Measurements from ENCODE around the gene HUWE1. TPM values are rescaled to one million over a fixed set of nuclear protein-coding genes. Genes with fewer than 3 reads are reported as not detected.

HUWE1 gene
- total and polyA plus RNA-seq, 2 of the 13 experiments (the other 11 are each of a cell fraction or from before 2014, with no cell fraction given) = 63.2 to 68.1 TPM

- TF ChIP-seq ZNF275 (CRISPR knock-in tag; IDR thresholded peaks at IDR 0.05; ENCODE audit: borderline replicate concordance) (peak; percentile 42; the same call in 1 of the 2 replicates), XBP1 (CRISPR knock-in tag; IDR thresholded peaks at IDR 0.05) (no peak), NR0B2 (CRISPR knock-in tag; IDR thresholded peaks at IDR 0.05) (no peak), MXD4 (CRISPR knock-in tag; IDR thresholded peaks at IDR 0.05) (no peak), NFKB2 (CRISPR knock-in tag; IDR thresholded peaks at IDR 0.05; ENCODE audit: borderline replicate concordance) (no peak), ZNF614 (CRISPR knock-in tag; IDR thresholded peaks at IDR 0.05; ENCODE audit: borderline replicate concordance) (no peak), EZH2 (conservative IDR thresholded peaks at IDR 0.05; ENCODE audit: low read depth, low read length) (no peak), PCBP1 (IDR thresholded peaks at IDR 0.05; ENCODE audit: borderline replicate concordance, low read depth, low read length) (no peak), TAF1 (CRISPR knock-in tag; IDR thresholded peaks at IDR 0.05) (peak; percentile 65; the same call in 1 of the 2 replicates), JUND (CRISPR knock-in tag; IDR thresholded peaks at IDR 0.05) (no peak), ZNF230 (CRISPR knock-in tag; IDR thresholded peaks at IDR 0.05) (no peak), ZNF296 (CRISPR knock-in tag; conservative IDR thresholded peaks at IDR 0.05) (no peak), ZNF800 (CRISPR knock-in tag; IDR thresholded peaks at IDR 0.05) (no peak), ZNF878 (CRISPR knock-in tag; IDR thresholded peaks at IDR 0.05) (no peak), SNAI1 (CRISPR knock-in tag; IDR thresholded peaks at IDR 0.05; ENCODE audit: borderline replicate concordance) (0 out of 2 replicates have a peak, but pooled peaks have one; percentile 34), MEIS2 (CRISPR knock-in tag; IDR thresholded peaks at IDR 0.05) (no peak), REL (CRISPR knock-in tag; conservative IDR thresholded peaks at IDR 0.05) (no peak), TRIM24 (CRISPR knock-in tag; IDR thresholded peaks at IDR 0.05) (no peak), NFE2L1 (CRISPR knock-in tag; IDR thresholded peaks at IDR 0.05; ENCODE audit: borderline replicate concordance) (no peak), SNAPC4 (CRISPR knock-in tag; IDR thresholded peaks at IDR 0.05) (no peak), SALL2 (CRISPR knock-in tag; IDR thresholded peaks at IDR 0.05) (0 out of 2 replicates have a peak, but pooled peaks have one; percentile 20), GATAD1 (CRISPR knock-in tag; IDR thresholded peaks at IDR 0.05) (no peak)
Observed at GRCh38 chrX:53686151-53686885, at the start of gene HUWE1 (continued).
